ENCODE data around the gene GPR87.

The GPR87 gene

DNA sequence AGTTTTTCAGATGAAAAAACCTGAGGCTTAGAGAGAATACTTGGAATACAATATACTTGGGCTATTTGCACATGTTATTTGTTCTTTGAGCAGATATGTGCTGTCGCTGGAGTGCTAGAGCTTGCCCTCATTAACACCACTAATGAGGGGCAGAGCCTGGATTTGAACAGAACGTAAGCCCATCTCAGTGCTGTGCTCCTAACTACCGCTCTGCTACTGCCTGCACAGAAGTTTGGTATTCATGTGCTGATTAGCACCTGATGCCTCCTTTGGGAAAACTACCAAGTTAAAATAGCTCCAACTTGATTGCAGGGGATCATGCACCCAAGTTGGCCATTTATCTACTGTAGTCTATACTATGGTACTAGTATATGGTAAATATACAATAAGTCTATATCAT is 3.6 kb downstream of the GPR87 start:
- no peak for DNase-seq (ENCODE audit: low read depth in 1 of 2, low spot score in 1 of 2)
- in situ Hi-C loops (cut with HindIII; ENCODE audit: low pct_unique_long_range_greater_than_20kb, low sequenced_read_pairs): no loop called here
- no peak for TF ChIP-seq JUND (IDR thresholded peaks at IDR 0.05; ENCODE audit: low read depth)

- TF ChIP-seq JUND (IDR thresholded peaks at IDR 0.05; ENCODE audit: low read depth): no peak
- in situ Hi-C loops (cut with HindIII; ENCODE audit: low pct_unique_long_range_greater_than_20kb, low sequenced_read_pairs): no loop called here
These were observed 7.1 kb downstream of the GPR87 start for GRCh38 chr3:151309566-151309965.

GRCh38 chr3:151307583-151308488 is 8.8 kb downstream of the GPR87 start:
- DNase-seq (ENCODE audit: low read depth in 1 of 2, low spot score in 1 of 2): no peak
- no peak for TF ChIP-seq JUND (IDR thresholded peaks at IDR 0.05; ENCODE audit: low read depth)
- in situ Hi-C loops (cut with HindIII; ENCODE audit: low pct_unique_long_range_greater_than_20kb, low sequenced_read_pairs): no loop called here

More at GRCh38 chr3:151309566-151309965, 7.1 kb downstream of the GPR87 start:
- DNase-seq (ENCODE audit: low read depth in 1 of 2, low spot score in 1 of 2): no peak

- no peak for TF ChIP-seq JUND (IDR thresholded peaks at IDR 0.05; ENCODE audit: low read depth)
- DNase-seq (ENCODE audit: low read depth in 1 of 2, low spot score in 1 of 2): peak in 1 of 2 experiments; percentile 54
- in situ Hi-C loops (cut with HindIII; ENCODE audit: low pct_unique_long_range_greater_than_20kb, low sequenced_read_pairs): no loop called here
These were observed 9.5 kb downstream of the GPR87 start for GRCh38 chr3:151307131-151307530.

DNA sequence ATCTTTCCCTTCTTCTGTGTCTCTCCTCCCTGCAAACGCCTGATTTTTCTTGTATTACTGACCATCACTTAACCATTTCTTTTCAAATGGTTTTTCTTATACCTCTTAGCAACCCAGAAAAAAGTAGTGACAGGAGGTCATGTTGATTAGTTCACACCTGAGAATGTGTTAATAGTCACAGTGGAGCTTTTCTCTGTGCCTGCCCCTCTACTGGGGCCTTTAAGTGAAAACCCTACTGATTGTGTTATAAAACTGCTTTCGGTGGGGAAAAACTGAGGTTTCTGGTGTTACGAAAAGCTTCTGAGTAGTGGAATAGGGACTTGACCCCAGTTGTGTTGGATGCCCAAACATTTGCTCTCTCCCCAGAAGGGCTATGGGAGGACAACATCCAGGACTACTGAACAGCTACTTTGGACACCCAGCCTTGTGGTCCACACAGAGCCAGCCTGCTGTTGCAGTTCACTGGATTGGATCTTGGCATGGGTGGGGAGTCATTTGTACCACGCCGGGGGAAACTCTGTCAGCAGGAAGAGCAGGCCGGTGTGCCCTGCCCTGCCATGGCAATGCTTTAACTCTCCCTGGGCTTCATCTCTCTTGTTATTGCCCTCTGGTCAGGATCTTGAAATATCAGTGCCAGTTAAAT is 10.3 kb downstream of the GPR87 start:
- in situ Hi-C loops (cut with HindIII; ENCODE audit: low pct_unique_long_range_greater_than_20kb, low sequenced_read_pairs): no loop called here
- peak in 1 of 2 experiments; percentile 38 for DNase-seq (ENCODE audit: low read depth in 1 of 2, low spot score in 1 of 2)
- no peak for TF ChIP-seq JUND (IDR thresholded peaks at IDR 0.05; ENCODE audit: low read depth)

DNA sequence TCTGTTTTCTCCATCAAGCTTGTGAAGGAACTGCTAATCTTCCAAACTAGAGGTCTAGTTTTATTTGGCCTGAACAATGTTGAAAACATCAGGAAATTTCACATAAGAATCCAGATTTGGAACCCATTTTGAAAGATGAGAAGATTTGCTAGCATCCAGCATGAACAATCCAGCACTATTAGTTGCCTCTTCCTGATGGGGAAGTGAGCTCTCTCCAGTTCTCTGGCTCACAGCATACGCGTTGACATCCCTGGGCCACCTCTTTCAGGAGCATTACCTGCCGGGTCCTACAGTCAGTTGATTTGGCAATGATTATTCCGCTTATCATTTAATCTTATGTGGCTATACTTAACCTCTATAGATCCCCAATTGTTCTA is 10.9 kb downstream of the GPR87 start:
- no peak for TF ChIP-seq JUND (IDR thresholded peaks at IDR 0.05; ENCODE audit: low read depth)
- in situ Hi-C loops (cut with HindIII; ENCODE audit: low pct_unique_long_range_greater_than_20kb, low sequenced_read_pairs): no loop called here
- DNase-seq (ENCODE audit: low read depth in 1 of 2, low spot score in 1 of 2): peak in 1 of 2 experiments; percentile 38

DNA sequence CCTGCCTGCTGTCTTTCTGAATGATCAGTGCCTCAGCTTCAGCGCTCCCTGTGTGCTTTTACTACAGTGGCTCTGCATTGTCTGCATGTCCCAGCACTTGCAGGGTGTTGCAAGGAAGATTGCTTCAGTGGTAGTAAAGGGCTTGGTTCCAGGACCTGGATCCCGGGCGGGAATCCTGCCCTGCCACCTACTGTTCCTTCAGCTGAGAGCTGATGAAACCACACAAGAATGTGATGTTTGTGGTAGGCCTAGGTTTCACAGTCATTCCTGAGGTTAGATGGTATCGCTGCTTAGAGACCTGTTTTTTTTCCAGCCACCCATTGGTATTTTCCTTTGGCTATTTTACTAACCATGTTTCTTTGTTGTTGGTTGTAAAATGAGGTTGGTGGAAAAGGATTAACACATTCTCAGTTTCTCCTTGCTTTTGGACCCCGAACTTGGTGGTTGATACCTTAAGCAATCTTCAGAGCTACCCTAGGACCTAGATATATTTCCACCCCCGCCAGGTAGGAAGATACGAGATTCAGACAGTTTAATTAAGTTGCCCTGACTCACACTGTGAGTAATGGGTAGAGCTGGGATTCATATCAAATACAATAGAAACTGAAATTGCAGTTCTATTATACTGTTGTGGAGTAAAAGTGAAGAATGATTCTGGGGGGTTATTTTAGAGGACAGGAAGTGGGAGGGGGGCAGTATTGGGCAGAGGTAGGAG is 11.4 kb downstream of the GPR87 start:
- peak; percentile 97 for TF ChIP-seq JUND (IDR thresholded peaks at IDR 0.05; ENCODE audit: low read depth)
- DNase-seq (ENCODE audit: low read depth in 1 of 2, low spot score in 1 of 2): peak; percentile 65 to 99
- in situ Hi-C loops (cut with HindIII; ENCODE audit: low pct_unique_long_range_greater_than_20kb, low sequenced_read_pairs): no loop called here

GRCh38 chr3:151303751-151304150 is 12.9 kb downstream of the GPR87 start:
- DNase-seq (ENCODE audit: low read depth in 1 of 2, low spot score in 1 of 2): no peak
- TF ChIP-seq JUND (IDR thresholded peaks at IDR 0.05; ENCODE audit: low read depth): no peak
- in situ Hi-C loops (cut with HindIII; ENCODE audit: low pct_unique_long_range_greater_than_20kb, low sequenced_read_pairs): no loop called here

DNA sequence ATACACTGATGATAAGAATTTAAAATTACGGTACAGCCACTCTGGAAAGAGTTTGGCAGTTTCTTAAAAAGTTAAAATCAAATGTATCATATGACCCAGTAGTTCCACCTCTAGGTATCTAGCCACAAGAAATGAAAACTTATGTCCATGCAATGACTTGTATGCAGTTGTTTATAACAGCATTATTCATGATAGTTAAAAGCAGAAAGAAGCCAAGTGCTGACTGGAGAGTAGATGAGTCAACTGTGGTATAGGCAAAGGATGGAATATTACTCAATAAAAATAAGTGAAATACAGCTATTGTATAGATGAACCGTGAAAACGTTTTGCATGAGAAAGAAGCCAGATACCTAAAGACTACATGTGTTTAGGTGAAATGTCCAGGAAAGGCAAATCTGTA is 14.8 kb downstream of the GPR87 start:
- no peak for TF ChIP-seq JUND (IDR thresholded peaks at IDR 0.05; ENCODE audit: low read depth)
- in situ Hi-C loops (cut with HindIII; ENCODE audit: low pct_unique_long_range_greater_than_20kb, low sequenced_read_pairs): no loop called here
- DNase-seq (ENCODE audit: low read depth in 1 of 2, low spot score in 1 of 2): no peak

DNA sequence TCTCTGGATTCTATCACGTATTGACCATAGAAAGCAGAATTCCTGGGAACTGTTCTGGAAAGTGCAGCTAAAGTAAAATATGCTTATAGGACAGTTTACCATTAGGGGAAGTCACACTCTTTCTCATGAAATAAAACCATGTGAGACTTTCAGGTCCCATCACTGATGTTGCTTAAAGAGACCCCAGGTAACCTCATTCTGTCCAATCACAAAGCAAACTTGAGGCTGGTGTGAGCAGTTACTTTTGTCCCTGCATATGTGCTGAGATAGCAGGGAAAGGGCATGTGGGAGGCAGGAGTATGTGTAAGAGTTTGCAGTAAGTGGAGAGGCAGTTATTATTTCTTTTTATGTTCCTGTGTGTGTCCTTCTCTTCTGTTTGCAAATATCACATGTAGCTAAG is 16.1 kb downstream of the GPR87 start:
- in situ Hi-C loops (cut with HindIII; ENCODE audit: low pct_unique_long_range_greater_than_20kb, low sequenced_read_pairs): no loop called here
- TF ChIP-seq JUND (IDR thresholded peaks at IDR 0.05; ENCODE audit: low read depth): no peak
- no peak for DNase-seq (ENCODE audit: low read depth in 1 of 2, low spot score in 1 of 2)

GRCh38 chr3:151299006-151299405 is 17.6 kb downstream of the GPR87 start:
- in situ Hi-C loops (cut with HindIII; ENCODE audit: low pct_unique_long_range_greater_than_20kb, low sequenced_read_pairs): no loop called here
- TF ChIP-seq JUND (IDR thresholded peaks at IDR 0.05; ENCODE audit: low read depth): no peak
- DNase-seq (ENCODE audit: low read depth in 1 of 2, low spot score in 1 of 2): no peak

GRCh38 chr3:151297429-151297828 is 19.2 kb downstream of the GPR87 start:
- no peak for DNase-seq (ENCODE audit: low read depth in 1 of 2, low spot score in 1 of 2)
- TF ChIP-seq JUND (IDR thresholded peaks at IDR 0.05; ENCODE audit: low read depth): no peak
- in situ Hi-C loops (cut with HindIII; ENCODE audit: low pct_unique_long_range_greater_than_20kb, low sequenced_read_pairs): no loop called here

DNA sequence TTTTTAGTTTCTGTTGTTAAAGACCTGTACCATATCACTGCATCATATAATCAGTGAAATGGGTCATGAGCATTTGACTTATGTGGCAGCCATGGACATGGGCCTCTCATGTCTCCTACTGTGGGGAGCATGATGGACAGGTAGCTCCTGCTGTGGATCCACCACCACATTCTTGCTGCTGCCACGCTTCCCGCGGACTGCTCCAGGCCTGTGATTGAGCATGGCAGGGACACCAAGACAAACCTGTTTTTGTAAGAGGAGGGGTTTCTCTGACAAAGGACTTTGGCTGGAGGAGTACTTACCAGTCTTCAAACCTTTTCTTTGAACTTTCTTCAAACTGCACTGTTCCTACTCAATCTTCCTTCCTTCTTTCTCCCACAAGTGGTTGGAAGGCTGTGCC is 20.4 kb downstream of the GPR87 start:
- TF ChIP-seq JUND (IDR thresholded peaks at IDR 0.05; ENCODE audit: low read depth): no peak
- in situ Hi-C loops (cut with HindIII; ENCODE audit: low pct_unique_long_range_greater_than_20kb, low sequenced_read_pairs): no loop called here
- no peak for DNase-seq (ENCODE audit: low read depth in 1 of 2, low spot score in 1 of 2)

All from T47D (cell line).